Measurements from ENCODE around the gene TMEM220.

The TMEM220 gene

GRCh38 chr17:10726196-10726595 lies 3.6 kb downstream of the TMEM220 start:
- Histone ChIP-seq H3K36me3 (replicated peaks) (no peaks in the 10 kb centered on the region), H3K27me3 (replicated peaks) (no peaks in the 10 kb centered on the region), H3K4me3 (ENCODE audit: low read depth, low read length) (no peak overlapping the region), H3K27ac (no peak overlapping the region)
- TF ChIP-seq CTCF (IDR thresholded peaks at IDR 0.05; ENCODE audit: low read depth, low read length, missing control alignments), result no peak
- in situ Hi-C loops (cut with HindIII; ENCODE audit: low pct_ligation_motif_present, low sequenced_read_pairs), result loop anchor here (25.0 kb wide), 1 partner anchor 1261 kb away; the partner anchor contains the start of gene ZNF18
- DNase-seq, result no peak

DNA sequence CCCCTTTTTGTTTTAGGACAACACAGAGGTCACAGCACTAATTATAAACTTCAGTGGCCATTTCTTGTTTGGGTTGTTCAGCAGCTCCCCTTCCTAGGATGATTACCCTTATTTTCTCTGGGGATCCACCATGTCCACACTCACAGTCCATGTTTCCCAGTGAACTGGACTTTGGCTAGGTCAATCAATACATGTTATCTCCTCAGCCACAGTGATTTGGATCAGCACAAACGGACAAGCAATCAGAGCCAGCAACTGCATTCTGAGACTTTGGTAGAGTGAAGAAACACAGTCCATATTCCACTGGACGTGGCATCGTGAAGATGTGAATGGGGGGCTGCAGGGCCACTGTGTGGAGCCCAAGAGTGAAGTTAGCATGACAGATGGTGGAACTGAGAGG lies 4.6 kb downstream of the TMEM220 start:
- no peak for DNase-seq
- Histone ChIP-seq H3K27me3 (replicated peaks) (no peaks in the 10 kb centered on the region), H3K27ac (no peak overlapping the region), H3K4me3 (ENCODE audit: low read depth, low read length) (no peak overlapping the region), H3K36me3 (replicated peaks) (no peaks in the 10 kb centered on the region)
- TF ChIP-seq CTCF (IDR thresholded peaks at IDR 0.05; ENCODE audit: low read depth, low read length, missing control alignments), result no peak
- in situ Hi-C loops (cut with HindIII; ENCODE audit: low pct_ligation_motif_present, low sequenced_read_pairs), result loop anchor here (25.0 kb wide), 1 partner anchor 1262 kb away; the partner anchor contains the start of gene ZNF18

DNA sequence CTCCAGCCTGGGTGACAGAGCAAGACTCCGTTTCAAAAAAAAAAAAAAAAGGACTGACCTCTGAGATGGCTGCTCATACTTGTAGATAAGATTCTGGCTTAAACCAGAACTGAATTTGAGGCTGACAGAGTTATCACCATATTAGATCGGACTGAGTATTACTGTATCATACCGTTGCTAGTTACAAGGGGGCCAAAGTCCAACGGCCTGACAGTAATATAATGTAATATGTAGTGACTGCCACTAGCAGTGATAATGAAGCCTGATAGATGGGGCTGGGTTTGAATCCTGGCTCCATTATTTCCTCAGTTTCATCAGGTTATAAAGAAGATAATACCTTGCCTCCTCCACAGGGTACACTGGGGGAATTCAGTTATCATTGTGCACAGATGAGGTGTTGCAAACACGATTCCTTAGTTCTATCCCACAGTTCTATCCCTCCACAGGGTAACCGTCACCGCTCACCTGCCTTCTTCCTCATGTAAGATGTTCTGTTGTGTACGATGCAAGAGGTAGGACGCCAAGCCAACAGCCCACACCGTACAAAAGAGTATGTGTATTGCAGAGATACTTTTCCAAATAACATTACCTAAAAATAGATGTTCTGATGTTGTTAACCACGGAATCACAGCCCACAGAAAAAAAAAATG lies 5.2 kb downstream of the TMEM220 start:
- H3K4me3 ChIP-seq (ENCODE audit: low read depth, low read length), result no peak overlapping the region
- no peaks in the 10 kb centered on the region for H3K36me3 ChIP-seq (replicated peaks)
- TF ChIP-seq CTCF (IDR thresholded peaks at IDR 0.05; ENCODE audit: low read depth, low read length, missing control alignments), result no peak
- H3K27me3 ChIP-seq (replicated peaks), result no peaks in the 10 kb centered on the region
- in situ Hi-C loops (cut with HindIII; ENCODE audit: low pct_ligation_motif_present, low sequenced_read_pairs), result loop anchor here (25.0 kb wide), 1 partner anchor 1263 kb away; the partner anchor contains the start of gene ZNF18
- DNase-seq, result no peak
- H3K27ac ChIP-seq, result no peak overlapping the region

DNA sequence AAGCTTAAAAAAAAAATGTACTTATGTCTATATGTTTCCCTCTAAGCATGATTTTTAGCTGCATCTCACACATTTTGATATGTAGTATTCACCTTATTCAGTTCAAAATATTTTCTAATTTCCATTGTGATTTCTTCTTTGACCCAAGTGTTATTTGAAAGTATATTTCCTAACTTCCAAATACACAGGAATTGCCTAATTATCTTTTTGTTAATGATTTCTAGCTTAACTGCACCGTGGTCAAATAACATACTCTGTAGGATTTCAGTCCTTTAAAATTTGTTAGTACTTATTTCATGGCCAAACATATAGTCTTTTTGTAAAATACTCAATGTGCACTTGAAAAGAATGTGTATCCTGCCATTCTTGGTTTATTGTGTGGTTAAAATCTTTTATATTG lies 11.3 kb downstream of the TMEM220 start:
- Histone ChIP-seq H3K4me3 (ENCODE audit: low read depth, low read length) (no peak overlapping the region), H3K36me3 (replicated peaks) (no peaks in the 10 kb centered on the region), H3K27me3 (replicated peaks) (no peaks in the 10 kb centered on the region), H3K27ac (no peak overlapping the region)
- no peak for TF ChIP-seq CTCF (IDR thresholded peaks at IDR 0.05; ENCODE audit: low read depth, low read length, missing control alignments)
- in situ Hi-C loops (cut with HindIII; ENCODE audit: low pct_ligation_motif_present, low sequenced_read_pairs), result no loop called here
- DNase-seq, result no peak

- in situ Hi-C loops (cut with HindIII; ENCODE audit: low pct_ligation_motif_present, low sequenced_read_pairs), result no loop called here
- DNase-seq, result no peak
- H3K27ac ChIP-seq, result no peak overlapping the region
- H3K4me3 ChIP-seq (ENCODE audit: low read depth, low read length), result no peak overlapping the region
- TF ChIP-seq CTCF (IDR thresholded peaks at IDR 0.05; ENCODE audit: low read depth, low read length, missing control alignments), result no peak
- peaks cover 15% of the 10 kb centered on the region for H3K36me3 ChIP-seq (replicated peaks)
- H3K27me3 ChIP-seq (replicated peaks), result no peaks in the 10 kb centered on the region
Measured at GRCh38 chr17:10716218-10716617, 13.6 kb downstream of the TMEM220 start.

- in situ Hi-C loops (cut with HindIII; ENCODE audit: low pct_ligation_motif_present, low sequenced_read_pairs), result no loop called here
- no peak for TF ChIP-seq CTCF (IDR thresholded peaks at IDR 0.05; ENCODE audit: low read depth, low read length, missing control alignments)
- no peak for DNase-seq
- Histone ChIP-seq H3K27me3 (replicated peaks) (no peaks in the 10 kb centered on the region), H3K36me3 (replicated peaks) (peaks cover 25% of the 10 kb centered on the region), H3K4me3 (ENCODE audit: low read depth, low read length) (no peak overlapping the region), H3K27ac (no peak overlapping the region)
Measured at GRCh38 chr17:10713318-10713717, 16.5 kb downstream of the TMEM220 start.
